Natural killer cell (primary cell): ENCODE measurements around the gene KCNA2. TPM values are rescaled to one million over a fixed set of nuclear protein-coding genes. Genes with fewer than 3 reads are reported as not detected.

Experiments used
- ATAC-seq, 3 donors: fragments of 150-1000 bp in 2 of 3; fragments of 200-7000 bp in 1 of 3; cut with Tn5 transposase; 1 replicate in 1 of 3; 2 replicates in 2 of 3; pipeline ENCODE4 v1.10.0; 2021; ENCODE audit warnings: mild to moderate bottlenecking in 2 of 3, moderate library complexity in 2 of 3
- DNase-seq, 2 donors: peaks; one replicate each; pipeline versions ENCODE4 v3.0.0 to v3.0.0-alpha.2; 2013 to 2021; ENCODE audit warnings: mixed read lengths in 1 of 2
- H3K27ac ChIP-seq: one replicate; pipeline ENCODE4 v1.5.1; 2013; ENCODE audit warnings: mild to moderate bottlenecking, low read length
- H3K27me3 ChIP-seq: one replicate; pipeline ENCODE4 v1.6.1; 2013; ENCODE audit warnings: low read length; ENCODE audit not compliant: control insufficient read depth, insufficient read depth
- H3K36me3 ChIP-seq: one replicate; pipeline ENCODE4 v1.6.1; 2013; ENCODE audit warnings: low read length; ENCODE audit not compliant: control insufficient read depth, insufficient read depth
- H3K4me1 ChIP-seq: one replicate; pipeline ENCODE4 v1.6.1; 2013; ENCODE audit warnings: low read length; ENCODE audit not compliant: control insufficient read depth, insufficient read depth
- H3K4me3 ChIP-seq: one replicate; pipeline ENCODE4 v1.5.1; 2013; ENCODE audit warnings: low read length
- H3K9me3 ChIP-seq: one replicate; pipeline ENCODE4 v1.6.1; 2013; ENCODE audit warnings: low read length; ENCODE audit not compliant: control insufficient read depth, insufficient read depth
- H3K27ac Mint-ChIP-seq, 2 donors: one replicate each; pipeline ENCODE4 v1.8.0; 2022; ENCODE audit warnings: mild to moderate bottlenecking in 2 of 2, mixed read lengths in 2 of 2, moderate library complexity in 1 of 2
- H3K27me3 Mint-ChIP-seq, 2 donors: one replicate each; pipeline ENCODE4 v1.8.0; 2022; ENCODE audit warnings: low read depth in 2 of 2, mixed read lengths in 2 of 2
- H3K36me3 Mint-ChIP-seq: one replicate; pipeline ENCODE4 v1.8.0; 2022; ENCODE audit warnings: mixed read lengths
- H3K4me1 Mint-ChIP-seq, 2 donors: one replicate each; pipeline ENCODE4 v1.8.0; 2022; ENCODE audit warnings: mixed read lengths in 2 of 2
- H3K4me3 Mint-ChIP-seq: one replicate; pipeline ENCODE4 v1.8.0; 2022; ENCODE audit warnings: mild to moderate bottlenecking, moderate library complexity, mixed read lengths
- H3K9me3 Mint-ChIP-seq, 2 donors: one replicate each; pipeline ENCODE4 v1.8.0; 2022; ENCODE audit warnings: mixed read lengths in 2 of 2
- WGBS: methylation state at CpG from one replicate; pipeline ENCODE4 v1.1.7; 2013; ENCODE audit warnings: missing lambda C conversion rate; ENCODE audit not compliant: insufficient coverage; 5-methylcytosine and 5-hydroxymethylcytosine counted together
- intact Hi-C: fragments of 100-400 bp; cut with micrococcal nuclease; formaldehyde crosslinking; loops from one replicate; pipeline ENCODE4 v1.14.2; 2022
- total RNA-seq, 4 donors: library from RNA; stranded (reverse); fragments of 120-200 nt in 1 of 4; gene quantifications; one replicate each; pipeline versions ENCODE4 v1.2.3 to v1.2.4, GENCODE V29; 2013 to 2022
- TF ChIP-seq, protein P1 (sequence below): fragments of 200-600 bp; IDR thresholded peaks from one replicate; pipeline ENCODE4 v1.8.0; 2022; ENCODE audit warnings: antibody characterized with exemption

Gene KCNA2
- total RNA-seq, 3 donors from 2014 or later (not counting 1 experiment from before 2014, with no cell fraction given), result 0.07 to 2.6 (median 0.26) TPM

DNA sequence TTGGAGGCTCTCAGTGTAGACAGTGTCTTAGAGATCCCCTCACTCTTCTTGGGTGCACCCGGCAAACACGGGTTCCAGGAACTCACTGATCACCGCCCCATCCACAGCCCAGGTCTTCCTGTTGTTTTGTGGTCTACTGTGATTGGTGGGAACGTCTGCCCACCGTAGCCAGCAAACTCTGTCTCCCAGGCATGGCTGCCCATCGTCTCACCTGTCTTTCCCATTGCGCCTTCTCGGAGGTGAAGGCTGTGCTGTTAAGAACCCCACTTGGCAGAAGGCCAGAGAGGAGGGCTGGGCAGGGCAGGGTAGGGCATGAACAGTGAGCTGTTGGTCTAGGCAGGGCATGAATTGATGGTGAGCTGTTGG is 14.1 kb upstream of the KCNA2 start:
- Histone ChIP-seq H3K36me3 (no peaks in the 10 kb centered on the region), H3K4me1 (peaks cover 32% of the 10 kb centered on the region), H3K27me3 (peaks cover 5% of the 10 kb centered on the region), H3K27ac (no peak overlapping the region), H3K9me3 (no peaks in the 10 kb centered on the region), H3K4me3 (no peak overlapping the region)
- Mint-ChIP-seq H3K9me3 (no peaks in the 10 kb centered on the region), H3K36me3 (no peaks in the 10 kb centered on the region), H3K4me1 (peaks cover 22 to 27% of the 10 kb centered on the region in 2 donors), H3K27me3 (peaks cover 28 to 31% of the 10 kb centered on the region in 2 donors), H3K27ac (peak overlapping the region; percentile 69 to 83), H3K4me3 (peak overlapping the region; percentile 82)
- intact Hi-C loops, result no loop called here
- 20% methylated on average over 8 of the region's 8 CpGs for WGBS
- DNase-seq (peak in 1 of 2 donors; percentile 52), ATAC-seq (no peak)
- TF ChIP-seq, protein P1, sequence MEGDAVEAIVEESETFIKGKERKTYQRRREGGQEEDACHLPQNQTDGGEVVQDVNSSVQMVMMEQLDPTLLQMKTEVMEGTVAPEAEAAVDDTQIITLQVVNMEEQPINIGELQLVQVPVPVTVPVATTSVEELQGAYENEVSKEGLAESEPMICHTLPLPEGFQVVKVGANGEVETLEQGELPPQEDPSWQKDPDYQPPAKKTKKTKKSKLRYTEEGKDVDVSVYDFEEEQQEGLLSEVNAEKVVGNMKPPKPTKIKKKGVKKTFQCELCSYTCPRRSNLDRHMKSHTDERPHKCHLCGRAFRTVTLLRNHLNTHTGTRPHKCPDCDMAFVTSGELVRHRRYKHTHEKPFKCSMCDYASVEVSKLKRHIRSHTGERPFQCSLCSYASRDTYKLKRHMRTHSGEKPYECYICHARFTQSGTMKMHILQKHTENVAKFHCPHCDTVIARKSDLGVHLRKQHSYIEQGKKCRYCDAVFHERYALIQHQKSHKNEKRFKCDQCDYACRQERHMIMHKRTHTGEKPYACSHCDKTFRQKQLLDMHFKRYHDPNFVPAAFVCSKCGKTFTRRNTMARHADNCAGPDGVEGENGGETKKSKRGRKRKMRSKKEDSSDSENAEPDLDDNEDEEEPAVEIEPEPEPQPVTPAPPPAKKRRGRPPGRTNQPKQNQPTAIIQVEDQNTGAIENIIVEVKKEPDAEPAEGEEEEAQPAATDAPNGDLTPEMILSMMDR, result no peak

DNA sequence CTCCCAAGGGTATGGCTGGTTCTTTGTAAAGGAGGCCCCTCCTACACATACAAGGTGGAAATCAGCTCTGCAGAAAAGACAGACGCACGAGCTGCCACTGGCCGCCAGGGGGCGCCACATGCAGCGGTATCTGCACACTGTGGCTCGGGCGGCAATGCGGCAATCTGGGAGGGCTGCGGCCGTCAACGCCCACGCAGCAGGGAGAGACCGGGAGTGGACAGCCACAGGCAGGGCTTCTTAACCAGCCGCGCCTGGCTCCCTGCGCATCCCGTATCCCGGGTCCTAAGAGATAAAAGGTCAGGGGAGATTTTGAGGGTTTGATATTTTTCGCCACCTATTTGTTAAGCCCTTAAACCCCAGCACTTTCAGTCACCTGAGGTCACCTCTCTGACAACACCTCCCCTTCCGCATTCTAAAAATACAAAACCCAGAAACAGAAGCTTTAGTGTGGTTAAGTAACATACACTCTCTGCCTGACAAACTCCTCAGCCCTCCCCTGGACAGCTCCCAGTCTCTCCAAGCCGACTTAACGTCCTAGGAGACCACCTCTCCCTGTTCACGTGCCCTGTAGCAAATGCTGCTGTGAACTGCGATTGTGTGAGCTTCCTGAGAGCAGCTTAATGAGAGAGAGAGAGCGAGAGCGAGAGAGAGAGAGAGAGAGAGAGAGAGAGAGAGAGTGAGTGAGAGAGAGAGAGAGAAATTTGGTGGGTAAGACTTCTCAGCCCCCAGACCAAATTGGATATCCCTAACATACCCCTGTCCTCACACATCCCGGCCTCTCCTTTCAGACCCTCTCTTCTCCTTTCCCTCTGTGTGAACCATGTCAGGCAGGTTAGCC is 13.5 kb upstream of the KCNA2 start:
- Histone ChIP-seq H3K4me1 (peaks cover 32% of the 10 kb centered on the region), H3K4me3 (peak overlapping the region; percentile 55), H3K27me3 (peaks cover 5% of the 10 kb centered on the region), H3K9me3 (no peaks in the 10 kb centered on the region), H3K36me3 (no peaks in the 10 kb centered on the region), H3K27ac (peak overlapping the region; percentile 54)
- no peaks in the 10 kb centered on the region for H3K9me3 Mint-ChIP-seq
- H3K27ac Mint-ChIP-seq, result peak overlapping the region; percentile 69 to 83
- H3K36me3 Mint-ChIP-seq, result no peaks in the 10 kb centered on the region
- 2% methylated on average over 25 of the region's 27 CpGs for WGBS
- H3K4me1 Mint-ChIP-seq, result peaks cover 22 to 27% of the 10 kb centered on the region in 2 donors
- ATAC-seq, result peak; percentile 83 to 88 (median 86)
- H3K4me3 Mint-ChIP-seq, result peak overlapping the region; percentile 82
- intact Hi-C loops, result loop anchor here (1.0 kb wide), 2 partner anchors 147 to 164 kb away; no protein-coding TSS in a partner anchor
- TF ChIP-seq, protein P1, result peak; percentile 97
- H3K27me3 Mint-ChIP-seq, result peaks cover 28 to 33% of the 10 kb centered on the region in 2 donors
- peak; percentile 87 to 95 for DNase-seq

DNA sequence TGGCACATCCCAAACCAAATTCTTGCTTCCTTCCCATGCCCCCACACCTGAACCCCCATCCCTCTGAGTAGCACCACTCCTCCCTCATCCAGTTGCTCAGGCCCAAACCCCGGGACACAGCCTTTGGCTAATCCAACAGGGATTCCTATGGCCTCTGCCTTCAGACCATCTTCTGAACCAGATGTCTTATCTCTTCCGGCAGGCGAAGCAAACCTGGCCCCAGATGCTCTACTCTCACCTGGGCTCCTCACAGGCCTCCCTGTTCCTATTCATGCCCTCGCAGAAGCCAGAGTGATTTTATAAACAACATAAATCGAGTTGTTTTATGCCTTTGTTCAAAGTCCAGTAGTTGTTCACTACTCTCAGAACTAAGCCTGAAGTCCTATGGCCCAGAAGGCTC is 12.5 kb upstream of the KCNA2 start:
- Mint-ChIP-seq H3K4me1 (peaks cover 22 to 27% of the 10 kb centered on the region in 2 donors), H3K36me3 (no peaks in the 10 kb centered on the region), H3K27me3 (peaks cover 28 to 38% of the 10 kb centered on the region in 2 donors), H3K27ac (no peak overlapping the region), H3K4me3 (no peak overlapping the region), H3K9me3 (no peaks in the 10 kb centered on the region)
- Histone ChIP-seq H3K27me3 (peaks cover 5% of the 10 kb centered on the region), H3K4me1 (peaks cover 32% of the 10 kb centered on the region), H3K9me3 (no peaks in the 10 kb centered on the region), H3K36me3 (no peaks in the 10 kb centered on the region), H3K4me3 (no peak overlapping the region), H3K27ac (no peak overlapping the region)
- no peak for DNase-seq
- TF ChIP-seq, protein P1, result no peak
- ATAC-seq, result no peak
- 85% methylated on average over 5 of the region's 5 CpGs for WGBS
- intact Hi-C loops, result loop anchor here (1.0 kb wide), 2 partner anchors 148 to 165 kb away; no protein-coding TSS in a partner anchor
